Liver (tissue), 9 donors: Measurements from ENCODE around the gene LEKR1. TPM values are rescaled to one million over a fixed set of nuclear protein-coding genes. Genes with fewer than 3 reads are reported as not detected.

Experiments used
- DNase-seq: peaks from one replicate; pipeline ENCODE4 v3.0.0-alpha.2; 2017; ENCODE audit warnings: low spot score
- H3K27ac ChIP-seq, 2 donors: one replicate each; pipeline ENCODE4 v1.7.0; 2013; ENCODE audit warnings: inconsistent platforms in 2 of 2, low read length in 2 of 2, control low read depth in 1 of 2, low read depth in 1 of 2, mild to moderate bottlenecking in 1 of 2
- H3K27me3 ChIP-seq, 4 donors: one replicate each; pipeline versions ENCODE4 v1.6.1 to v1.7.0; 2013; ENCODE audit warnings: low read length in 3 of 4, inconsistent platforms in 1 of 4, mild to moderate bottlenecking in 1 of 4, moderate library complexity in 1 of 4; ENCODE audit not compliant: control insufficient read depth in 4 of 4, insufficient read depth in 4 of 4
- H3K36me3 ChIP-seq, 4 donors: one replicate each; pipeline versions ENCODE4 v1.6.1 to v1.7.0; 2013; ENCODE audit warnings: low read length in 3 of 4, mild to moderate bottlenecking in 3 of 4, low read depth in 1 of 4, moderate library complexity in 1 of 4; ENCODE audit not compliant: control insufficient read depth in 4 of 4, insufficient read depth in 3 of 4
- H3K4me1 ChIP-seq, 4 donors: one replicate each; pipeline versions ENCODE4 v1.6.1 to v1.7.0; 2013; ENCODE audit warnings: low read length in 3 of 4, mild to moderate bottlenecking in 3 of 4, moderate library complexity in 1 of 4; ENCODE audit not compliant: control insufficient read depth in 4 of 4, insufficient read depth in 4 of 4
- H3K4me3 ChIP-seq, 3 donors: one replicate each; pipeline versions ENCODE4 v1.6.1 to v1.7.0; 2013; ENCODE audit warnings: low read length in 3 of 3, control low read depth in 1 of 3, low read depth in 1 of 3, mild to moderate bottlenecking in 1 of 3
- H3K9ac ChIP-seq, 2 donors: one replicate each; pipeline ENCODE4 v1.7.0; 2013; ENCODE audit warnings: low read length in 2 of 2, mild to moderate bottlenecking in 2 of 2, moderate library complexity in 2 of 2, control low read depth in 1 of 2, low read depth in 1 of 2
- H3K9me3 ChIP-seq, 4 donors: one replicate each; pipeline versions ENCODE4 v1.6.1 to v1.7.0; 2013; ENCODE audit warnings: low read length in 3 of 4; ENCODE audit not compliant: control insufficient read depth in 4 of 4
- ATF3 ChIP-seq: IDR thresholded peaks from 2 replicates; pipeline ENCODE4 v1.6.1; 2016; ENCODE audit warnings: antibody characterized with exemption
- CTCF ChIP-seq: fragments of 150-350 bp; IDR thresholded peaks from 2 replicates; pipeline ENCODE4 v1.5.1; 2017; ENCODE audit warnings: improper control_type of control experiment, low read depth, low read length; ENCODE audit not compliant: missing input control
- EGR1 ChIP-seq, 2 donors: IDR thresholded peaks; 2 replicates each; pipeline ENCODE4 v1.6.1; 2016 to 2018; ENCODE audit warnings: antibody characterized with exemption in 2 of 2, low read depth in 2 of 2
- FOXA1 ChIP-seq: IDR thresholded peaks from 2 replicates; pipeline ENCODE4 v1.6.1; 2016; ENCODE audit warnings: antibody characterized with exemption
- FOXA2 ChIP-seq: IDR thresholded peaks from 2 replicates; pipeline ENCODE4 v1.6.1; 2016; ENCODE audit warnings: antibody characterized with exemption
- HNF4A ChIP-seq, 2 donors: conservative IDR thresholded peaks; 2 replicates each; pipeline ENCODE4 v1.6.1; 2016; ENCODE audit warnings: antibody characterized with exemption in 2 of 2, mild to moderate bottlenecking in 2 of 2
- HNF4G ChIP-seq: IDR thresholded peaks from 2 replicates; pipeline ENCODE4 v1.6.1; 2016; ENCODE audit warnings: antibody characterized with exemption
- JUND ChIP-seq, 2 donors: IDR thresholded peaks; 2 replicates each; pipeline ENCODE4 v1.6.1; 2016; ENCODE audit warnings: antibody characterized with exemption in 2 of 2
- MAX ChIP-seq: IDR thresholded peaks from 2 replicates; pipeline ENCODE4 v1.6.1; 2016; ENCODE audit warnings: antibody characterized with exemption
- RAD21 ChIP-seq, 2 donors: IDR thresholded peaks; 2 replicates each; pipeline ENCODE4 v1.6.1; 2016; ENCODE audit warnings: antibody characterized with exemption in 2 of 2, mild to moderate bottlenecking in 2 of 2
- REST ChIP-seq: IDR thresholded peaks from 2 replicates; pipeline ENCODE4 v1.6.1; 2016; ENCODE audit warnings: antibody characterized with exemption, mild to moderate bottlenecking
- RXRA ChIP-seq, 2 donors: IDR thresholded peaks; 2 replicates each; pipeline ENCODE4 v1.6.1; 2017 to 2018; ENCODE audit warnings: antibody characterized with exemption in 2 of 2, mild to moderate bottlenecking in 1 of 2
- SP1 ChIP-seq: IDR thresholded peaks from 2 replicates; pipeline ENCODE4 v1.6.1; 2018; ENCODE audit warnings: antibody characterized with exemption, mild to moderate bottlenecking
- TAF1 ChIP-seq: conservative IDR thresholded peaks from 2 replicates; pipeline ENCODE4 v1.6.1; 2016; ENCODE audit warnings: antibody characterized with exemption, mild to moderate bottlenecking
- ZBTB33 ChIP-seq: IDR thresholded peaks from 2 replicates; pipeline ENCODE4 v1.6.1; 2016; ENCODE audit warnings: antibody characterized with exemption
- WGBS: extraction: QIAGEN DNeasy Blood & Tissue Kit; methylation state at CpG from one replicate; pipeline ENCODE4 v1.1.7; 2013; 5-methylcytosine and 5-hydroxymethylcytosine counted together
- polyA plus RNA-seq, 2 donors: library from polyadenylated mRNA; stranded (reverse) in 1 of 2; unstranded in 1 of 2; fragments of 200-250 nt in 1 of 2; fragments of >200 nt in 1 of 2; fragmentation: Nextera tagmentation in 1 of 2; extraction: Ambion mirVana in 1 of 2; gene quantifications; one replicate each; pipeline versions ENCODE4 v1.2.1 to v1.2.3, GENCODE V29; 2013 to 2015
- total RNA-seq, 2 donors: library from RNA; depleted of rRNA; stranded (reverse); fragments of >200 nt; gene quantifications; one replicate each; pipeline ENCODE4 v1.2.3, GENCODE V29; 2014
- donor health status: healthy.
- donor health status: healthy.
- donor health status: healthy.
- donor health status: healthy.
- donor health status: healthy.

The LEKR1 gene
- total and polyA plus RNA-seq, 4 donors: 0.19 to 0.72 (median 0.44) TPM

GRCh38 chr3:156781310-156782230 is 44.6 kb upstream of the LEKR1 start:
- Histone ChIP-seq H3K9me3 (no peaks in the 10 kb centered on the region), H3K4me1 (peaks cover 0 to 1% (median 0%) of the 10 kb centered on the region in 4 donors), H3K9ac (no peak overlapping the region), H3K36me3 (no peaks in the 10 kb centered on the region), H3K27me3 (no peaks in the 10 kb centered on the region), H3K4me3 (no peak overlapping the region), H3K27ac (no peak overlapping the region)
- no peak for DNase-seq
- TF ChIP-seq SP1 (no peak), FOXA2 (no peak), EGR1 (IDR thresholded peaks at IDR 0.05; ENCODE audit: low read depth in 2 of 2) (no peak), CTCF (no peak), RXRA (IDR thresholded peaks at IDR 0.05) (no peak), HNF4A (conservative IDR thresholded peaks at IDR 0.05) (no peak), FOXA1 (no peak), JUND (IDR thresholded peaks at IDR 0.05) (no peak), ATF3 (no peak), TAF1 (no peak), REST (no peak), HNF4G (no peak), ZBTB33 (no peak), MAX (no peak)
- WGBS: 89% methylated on average over 4 of the region's 4 CpGs

GRCh38 chr3:156782319-156782718 is 43.8 kb upstream of the LEKR1 start:
- peaks cover 0 to 1% (median 0%) of the 10 kb centered on the region in 4 donors for H3K4me1 ChIP-seq
- H3K27me3 ChIP-seq: no peaks in the 10 kb centered on the region
- 94% methylated on average over 5 of the region's 5 CpGs for WGBS
- DNase-seq: no peak
- H3K9me3 ChIP-seq: no peaks in the 10 kb centered on the region
- no peak overlapping the region for H3K27ac ChIP-seq
- H3K4me3 ChIP-seq: no peak overlapping the region
- no peaks in the 10 kb centered on the region for H3K36me3 ChIP-seq
- H3K9ac ChIP-seq: no peak overlapping the region
- TF ChIP-seq MAX (no peak), CTCF (no peak), HNF4G (no peak), ZBTB33 (no peak), HNF4A (conservative IDR thresholded peaks at IDR 0.05) (no peak), RAD21 (IDR thresholded peaks at IDR 0.05) (no peak)
